Tibial nerve (tissue), 4 donors: ENCODE results near the gene OXCT1.

Source experiments
- EP300 ChIP-seq, 2 donors: sonication (generic); formaldehyde crosslinking; IDR thresholded peaks; one replicate each; pipeline ENCODE4 v1.6.1; 2017; ENCODE audit warnings: antibody characterized with exemption in 2 of 2, mild to moderate bottlenecking in 1 of 2
- POLR2A ChIP-seq, 2 donors: fragments of 450-650 bp; IDR thresholded peaks; one replicate each; pipeline ENCODE4 v1.6.1; 2017; ENCODE audit warnings: antibody characterized with exemption in 2 of 2, mild to moderate bottlenecking in 2 of 2, moderate library complexity in 2 of 2
- TF ChIP-seq, protein P1 (sequence below), 5 experiments: fragments of 200-600 bp in 3 of 5; fragments of 450-650 bp in 2 of 5; sonication (generic) in 3 of 5; IDR thresholded peaks; one replicate each; pipeline ENCODE4 v1.5.1; 2016 to 2019; ENCODE audit warnings: antibody characterized with exemption in 5 of 5, mild to moderate bottlenecking in 3 of 5, moderate library complexity in 2 of 5

GRCh38 chr5:41896230-41896629, 26.0 kb upstream of the OXCT1 start:
- TF ChIP-seq, protein P1, sequence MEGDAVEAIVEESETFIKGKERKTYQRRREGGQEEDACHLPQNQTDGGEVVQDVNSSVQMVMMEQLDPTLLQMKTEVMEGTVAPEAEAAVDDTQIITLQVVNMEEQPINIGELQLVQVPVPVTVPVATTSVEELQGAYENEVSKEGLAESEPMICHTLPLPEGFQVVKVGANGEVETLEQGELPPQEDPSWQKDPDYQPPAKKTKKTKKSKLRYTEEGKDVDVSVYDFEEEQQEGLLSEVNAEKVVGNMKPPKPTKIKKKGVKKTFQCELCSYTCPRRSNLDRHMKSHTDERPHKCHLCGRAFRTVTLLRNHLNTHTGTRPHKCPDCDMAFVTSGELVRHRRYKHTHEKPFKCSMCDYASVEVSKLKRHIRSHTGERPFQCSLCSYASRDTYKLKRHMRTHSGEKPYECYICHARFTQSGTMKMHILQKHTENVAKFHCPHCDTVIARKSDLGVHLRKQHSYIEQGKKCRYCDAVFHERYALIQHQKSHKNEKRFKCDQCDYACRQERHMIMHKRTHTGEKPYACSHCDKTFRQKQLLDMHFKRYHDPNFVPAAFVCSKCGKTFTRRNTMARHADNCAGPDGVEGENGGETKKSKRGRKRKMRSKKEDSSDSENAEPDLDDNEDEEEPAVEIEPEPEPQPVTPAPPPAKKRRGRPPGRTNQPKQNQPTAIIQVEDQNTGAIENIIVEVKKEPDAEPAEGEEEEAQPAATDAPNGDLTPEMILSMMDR (IDR thresholded peaks at IDR 0.05) = no peak
- TF ChIP-seq POLR2A (IDR thresholded peaks at IDR 0.05) (no peak), EP300 (IDR thresholded peaks at IDR 0.05) (no peak)
